Spleen (tissue), 11 donors: ENCODE results near the gene ACLY. TPM values are rescaled to one million over a fixed set of nuclear protein-coding genes. Genes with fewer than 3 reads are reported as not detected.

Experiments
- DNase-seq: peaks from one replicate; pipeline ENCODE4 v3.0.0-alpha.2; 2020
- H3K27ac ChIP-seq, 8 donors: fragments of 200-600 bp; sonication (generic) in 7 of 8; 1 replicate in 4 of 8; 2 replicates in 4 of 8; pipeline versions ENCODE4 v1.5.0 to v1.8.0; 2016 to 2021; ENCODE audit warnings: inconsistent platforms in 4 of 8, mild to moderate bottlenecking in 4 of 8, moderate library complexity in 1 of 8
- H3K27me3 ChIP-seq, 7 donors: fragments of 200-600 bp; sonication (generic) in 6 of 7; replicated peaks in 1 of 7; 1 replicate in 4 of 7; 2 replicates in 3 of 7; pipeline versions ENCODE4 v1.5.0 to v1.8.0; 2016 to 2021; ENCODE audit warnings: inconsistent platforms in 3 of 7, mild to moderate bottlenecking in 1 of 7
- H3K36me3 ChIP-seq, 6 donors: fragments of 200-600 bp; sonication (generic) in 5 of 6; 1 replicate in 4 of 6; 2 replicates in 2 of 6; pipeline versions ENCODE4 v1.5.0 to v1.8.0; 2016 to 2021; ENCODE audit warnings: inconsistent platforms in 2 of 6
- H3K4me1 ChIP-seq, 6 donors: fragments of 200-600 bp; sonication (generic) in 5 of 6; 1 replicate in 3 of 6; 2 replicates in 3 of 6; pipeline versions ENCODE4 v1.5.0 to v1.8.0; 2016 to 2021; ENCODE audit warnings: inconsistent platforms in 3 of 6
- H3K4me3 ChIP-seq, 8 donors: fragments of 200-600 bp; sonication (generic) in 7 of 8; 1 replicate in 4 of 8; 2 replicates in 4 of 8; pipeline versions ENCODE4 v1.5.0 to v1.8.0; 2016 to 2021; ENCODE audit warnings: inconsistent platforms in 4 of 8, mild to moderate bottlenecking in 4 of 8, moderate library complexity in 2 of 8
- H3K9me3 ChIP-seq, 8 donors: fragments of 200-600 bp; sonication (generic) in 7 of 8; 1 replicate in 4 of 8; 2 replicates in 4 of 8; pipeline versions ENCODE4 v1.5.0 to v1.8.0; 2016 to 2021; ENCODE audit warnings: inconsistent platforms in 4 of 8
- CTCF ChIP-seq, 11 experiments: fragments of 200-600 bp in 7 of 11; fragments of 450-650 bp in 4 of 11; sonication (generic) in 4 of 11; IDR thresholded peaks in 8 of 11; conservative IDR thresholded peaks in 3 of 11; 1 replicate in 7 of 11; 2 replicates in 4 of 11; pipeline versions ENCODE4 v1.4.0 to v1.8.0; 2016 to 2021; ENCODE audit warnings: antibody characterized with exemption in 11 of 11, inconsistent platforms in 4 of 11, mild to moderate bottlenecking in 1 of 11
- POLR2A ChIP-seq, 3 donors: fragments of 450-650 bp; IDR thresholded peaks; one replicate each; pipeline ENCODE4 v1.5.1; 2017; ENCODE audit warnings: antibody characterized with exemption in 3 of 3, mild to moderate bottlenecking in 1 of 3
- POLR2AphosphoS5 ChIP-seq, 3 donors: sonication (generic); formaldehyde crosslinking; IDR thresholded peaks; one replicate each; pipeline ENCODE4 v1.5.1; 2017; ENCODE audit warnings: antibody characterized with exemption in 3 of 3
- WGBS, 5 donors: extraction: QIAGEN DNeasy Blood & Tissue Kit in 3 of 5; methylation state at CpG; one replicate each; pipeline versions ENCODE4 v1.1.5 to v1.1.7; 2013 to 2018; 5-methylcytosine and 5-hydroxymethylcytosine counted together
- intact Hi-C: fragments of 100-400 bp; cut with DNase I; formaldehyde crosslinking; loops from one replicate; pipeline ENCODE4 v1.15.0; 2023; ENCODE audit warnings: low total_unique reads
- polyA plus RNA-seq, 3 donors: library from polyadenylated mRNA; stranded (reverse); fragments of 200-250 nt; gene quantifications; one replicate each; pipeline ENCODE4 v1.2.1, GENCODE V29; 2013
- total RNA-seq, 7 donors: library from RNA; depleted of rRNA in 3 of 7; stranded (reverse); fragments of >200 nt in 3 of 7; fragmentation: NEBNext Ultra II Directional in 4 of 7; extraction: Animal tissue kit (Norgen Biotek cat#: 25700) in 4 of 7; gene quantifications; one replicate each; pipeline versions ENCODE4 v1.1.0 to v1.2.1, GENCODE V29; 2016 to 2021
- donor health status: healthy with polysubstance abuse.
- donor health status: DM: no; HTN: no; CAD: no; lungs with moderate emphysema.
- donor health status: DM: no; HTN: no; CAD: no.
- donor health status: Bipolar disorder and iron deficiency.
- donor health status: healthy.
- donor health status: DM: no; HTN: no; CAD: no.
- donor health status: DM: yes; HTN: yes; CAD: no.

Gene ACLY
- total and polyA plus RNA-seq, 10 donors = 17.7 to 112 (median 80.2) TPM

- Histone ChIP-seq H3K9me3 (no peaks in the 10 kb centered on the region), H3K27ac (peak overlapping the region in 6 of 8 donors; percentile 88 to 93 (median 92)), H3K36me3 (peaks cover 0 to 1% (median 0%) of the 10 kb centered on the region in 6 donors), H3K4me3 (peak overlapping the region; percentile 79 to 99 (median 95)), H3K4me1 (peaks cover 10 to 49% (median 33%) of the 10 kb centered on the region in 6 donors), H3K27me3 (no peaks in the 10 kb centered on the region)
- 13 to 33% (median 19%) methylated on average over 12 to 33 of the region's 33 CpGs for WGBS, 5 donors
- intact Hi-C loops = no loop called here
- DNase-seq = no peak
- TF ChIP-seq CTCF (IDR thresholded peaks at IDR 0.05 in 8 of 11, conservative IDR thresholded peaks at IDR 0.05 in 3 of 11) (peak in 2 of 11 experiments; percentile 1 to 2), POLR2AphosphoS5 (IDR thresholded peaks at IDR 0.05) (no peak), POLR2A (IDR thresholded peaks at IDR 0.05) (no peak)
Measured at GRCh38 chr17:41919165-41919817, 540 bp upstream of the ACLY start.

GRCh38 chr17:41917679-41918313 is 955 bp downstream of the ACLY start:
- H3K36me3 ChIP-seq = peaks cover 0 to 16% (median 9%) of the 10 kb centered on the region in 6 donors
- no peaks in the 10 kb centered on the region for H3K9me3 ChIP-seq
- intact Hi-C loops = no loop called here
- peak overlapping the region; percentile 79 to 99 (median 95) for H3K4me3 ChIP-seq
- peaks cover 10 to 57% (median 37%) of the 10 kb centered on the region in 6 donors for H3K4me1 ChIP-seq
- WGBS, 5 donors = 6 to 17% (median 8%) methylated on average over 10 to 26 of the region's 26 CpGs
- DNase-seq = peak; percentile 90
- TF ChIP-seq CTCF (IDR thresholded peaks at IDR 0.05 in 8 of 11, conservative IDR thresholded peaks at IDR 0.05 in 3 of 11) (peak in 1 of 11 experiments; percentile 16), POLR2AphosphoS5 (IDR thresholded peaks at IDR 0.05) (peak in 2 of 3 donors; percentile 48 to 49), POLR2A (IDR thresholded peaks at IDR 0.05) (no peak)
- H3K27ac ChIP-seq = peak overlapping the region; percentile 77 to 93 (median 90)
- H3K27me3 ChIP-seq = no peaks in the 10 kb centered on the region

GRCh38 chr17:41917192-41917591 is 1.6 kb downstream of the ACLY start:
- intact Hi-C loops = no loop called here
- Histone ChIP-seq H3K4me1 (peaks cover 10 to 57% (median 37%) of the 10 kb centered on the region in 6 donors), H3K36me3 (peaks cover 0 to 22% (median 15%) of the 10 kb centered on the region in 6 donors), H3K4me3 (peak overlapping the region in 5 of 8 donors; percentile 79 to 97 (median 93)), H3K27ac (peak overlapping the region in 3 of 8 donors; percentile 89 to 92 (median 91)), H3K9me3 (no peaks in the 10 kb centered on the region), H3K27me3 (no peaks in the 10 kb centered on the region)
- DNase-seq = no peak
- TF ChIP-seq POLR2A (IDR thresholded peaks at IDR 0.05) (no peak), CTCF (IDR thresholded peaks at IDR 0.05 in 8 of 11, conservative IDR thresholded peaks at IDR 0.05 in 3 of 11) (no peak)
- 67 to 77% (median 69%) methylated on average over 4 of the region's 4 CpGs for WGBS, 5 donors

DNA sequence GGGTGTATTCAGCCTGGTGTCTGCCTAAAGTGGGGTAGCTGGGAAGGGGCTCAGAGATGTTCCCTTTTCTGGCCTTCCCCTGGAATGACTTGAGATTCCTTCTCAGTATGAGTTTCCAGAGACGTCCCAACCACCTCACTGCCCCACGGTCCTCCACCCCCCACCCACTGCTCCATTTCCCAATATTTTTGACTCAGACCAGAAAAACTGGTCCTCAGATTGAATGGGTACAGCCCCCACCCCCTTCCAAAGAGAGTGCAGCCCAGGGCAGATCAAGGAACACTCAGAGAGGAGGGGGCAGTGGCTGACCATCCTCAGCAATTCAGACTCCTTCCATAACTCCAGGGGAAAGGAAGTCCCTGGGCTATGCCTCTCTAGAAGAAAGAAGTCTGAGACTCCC is 3.2 kb downstream of the ACLY start:
- H3K4me3 ChIP-seq = no peak overlapping the region
- peaks cover 0 to 38% (median 31%) of the 10 kb centered on the region in 6 donors for H3K36me3 ChIP-seq
- no peaks in the 10 kb centered on the region for H3K27me3 ChIP-seq
- H3K4me1 ChIP-seq = peaks cover 10 to 57% (median 37%) of the 10 kb centered on the region in 6 donors
- intact Hi-C loops = no loop called here
- H3K27ac ChIP-seq = no peak overlapping the region
- H3K9me3 ChIP-seq = no peaks in the 10 kb centered on the region
- DNase-seq = no peak
- 63 to 89% (median 76%) methylated on average over 2 of the region's 2 CpGs for WGBS, 5 donors
- no peak for TF ChIP-seq CTCF (IDR thresholded peaks at IDR 0.05 in 8 of 11, conservative IDR thresholded peaks at IDR 0.05 in 3 of 11)
- TF ChIP-seq POLR2A (IDR thresholded peaks at IDR 0.05) = no peak
- TF ChIP-seq POLR2AphosphoS5 (IDR thresholded peaks at IDR 0.05) = no peak
